Ovary (tissue), 3 donors: ENCODE results near the gene GRIK1.

Experiments
- POLR2A ChIP-seq: fragments of 450-650 bp; IDR thresholded peaks from one replicate; pipeline ENCODE4 v1.6.1; 2017; ENCODE audit warnings: antibody characterized with exemption, mild to moderate bottlenecking, moderate library complexity
- TF ChIP-seq, protein P1 (sequence below), 3 donors: fragments of 450-650 bp in 2 of 3; fragments of 200-600 bp in 1 of 3; IDR thresholded peaks; one replicate each; pipeline versions ENCODE4 v1.5.1 to v1.8.0; 2016 to 2022; ENCODE audit warnings: antibody characterized with exemption in 3 of 3, mild to moderate bottlenecking in 1 of 3
- donor health status: DM: no; HTN: no; CAD: no.

DNA sequence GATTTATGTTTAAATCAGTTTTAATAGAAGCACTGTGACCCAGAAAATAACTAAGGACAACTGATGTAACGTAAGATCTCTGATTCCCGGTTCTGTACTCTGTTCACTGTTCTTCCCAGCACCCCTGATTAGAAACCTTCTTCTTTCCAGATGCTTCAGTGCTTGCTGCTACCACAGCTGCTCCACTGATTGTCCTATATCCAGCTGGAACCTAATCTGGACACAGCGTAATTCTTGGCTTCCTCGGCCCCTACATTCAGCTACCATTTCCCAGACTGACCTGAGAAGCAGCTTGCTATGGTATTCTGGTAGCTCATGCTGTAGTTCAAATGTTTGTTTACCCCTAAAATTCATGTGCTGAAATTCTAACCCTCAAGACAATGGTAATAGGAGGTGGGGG lies 302.7 kb downstream of the GRIK1 start:
- TF ChIP-seq, protein P1, sequence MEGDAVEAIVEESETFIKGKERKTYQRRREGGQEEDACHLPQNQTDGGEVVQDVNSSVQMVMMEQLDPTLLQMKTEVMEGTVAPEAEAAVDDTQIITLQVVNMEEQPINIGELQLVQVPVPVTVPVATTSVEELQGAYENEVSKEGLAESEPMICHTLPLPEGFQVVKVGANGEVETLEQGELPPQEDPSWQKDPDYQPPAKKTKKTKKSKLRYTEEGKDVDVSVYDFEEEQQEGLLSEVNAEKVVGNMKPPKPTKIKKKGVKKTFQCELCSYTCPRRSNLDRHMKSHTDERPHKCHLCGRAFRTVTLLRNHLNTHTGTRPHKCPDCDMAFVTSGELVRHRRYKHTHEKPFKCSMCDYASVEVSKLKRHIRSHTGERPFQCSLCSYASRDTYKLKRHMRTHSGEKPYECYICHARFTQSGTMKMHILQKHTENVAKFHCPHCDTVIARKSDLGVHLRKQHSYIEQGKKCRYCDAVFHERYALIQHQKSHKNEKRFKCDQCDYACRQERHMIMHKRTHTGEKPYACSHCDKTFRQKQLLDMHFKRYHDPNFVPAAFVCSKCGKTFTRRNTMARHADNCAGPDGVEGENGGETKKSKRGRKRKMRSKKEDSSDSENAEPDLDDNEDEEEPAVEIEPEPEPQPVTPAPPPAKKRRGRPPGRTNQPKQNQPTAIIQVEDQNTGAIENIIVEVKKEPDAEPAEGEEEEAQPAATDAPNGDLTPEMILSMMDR (IDR thresholded peaks at IDR 0.05) = no peak
- no peak for TF ChIP-seq POLR2A
